SK-N-MC (cell line): ENCODE results near the gene LPAR1.

Experiments
- DNase-seq: peaks from one replicate; pipeline ENCODE4 v3.0.0-alpha.2; 2011; ENCODE audit warnings: low read depth, low spot score
- H3K27ac ChIP-seq: fragments of 200-600 bp; sonication (generic); 2 replicates; pipeline ENCODE4 v1.5.1; 2016; ENCODE audit warnings: mixed run types
- H3K36me3 ChIP-seq: fragments of 200-600 bp; sonication (generic); 2 replicates; pipeline ENCODE4 v1.6.1; 2017; ENCODE audit warnings: antibody characterized with exemption, low read length, mixed read lengths; ENCODE audit not compliant: insufficient read depth
- H3K4me3 ChIP-seq: fragments of 200-600 bp; sonication (generic); 2 replicates; pipeline ENCODE4 v1.5.1; 2016
- H3K9ac ChIP-seq: fragments of 200-600 bp; sonication (generic); 2 replicates; pipeline ENCODE4 v1.8.0; 2017; ENCODE audit warnings: mixed run types, mixed read lengths; ENCODE audit not compliant: insufficient read length
- H3K9me3 ChIP-seq: fragments of 200-600 bp; sonication (generic); 2 replicates; pipeline ENCODE4 v1.6.1; 2017; ENCODE audit warnings: low read depth, mild to moderate bottlenecking, antibody characterized with exemption, low read length, moderate library complexity, mixed read lengths
- EZH2 ChIP-seq: fragments of 200-600 bp; sonication (generic); IDR thresholded peaks from one replicate; pipeline ENCODE4 v1.6.1; 2017; ENCODE audit warnings: antibody characterized with exemption
- FOXP2 ChIP-seq: optimal IDR thresholded peaks from 2 replicates; pipeline ENCODE3; 2011; ENCODE audit warnings: mild to moderate bottlenecking, moderate library complexity; ENCODE audit not compliant: insufficient read depth; ENCODE audit errors: extremely low read length, control extremely low read depth
- POLR2AphosphoS5 ChIP-seq: IDR thresholded peaks from 2 replicates; pipeline ENCODE4 v1.6.1; 2012; ENCODE audit warnings: mild to moderate bottlenecking, low read depth, low read length, borderline replicate concordance

Gene LPAR1

GRCh38 chr9:110968096-110968495, 70.2 kb downstream of the LPAR1 start:
- TF ChIP-seq POLR2AphosphoS5 (no peak), FOXP2 (no peak), EZH2 (no peak)
- DNase-seq: no peak
- H3K36me3 ChIP-seq: peaks cover 51% of the 10 kb centered on the region

DNA sequence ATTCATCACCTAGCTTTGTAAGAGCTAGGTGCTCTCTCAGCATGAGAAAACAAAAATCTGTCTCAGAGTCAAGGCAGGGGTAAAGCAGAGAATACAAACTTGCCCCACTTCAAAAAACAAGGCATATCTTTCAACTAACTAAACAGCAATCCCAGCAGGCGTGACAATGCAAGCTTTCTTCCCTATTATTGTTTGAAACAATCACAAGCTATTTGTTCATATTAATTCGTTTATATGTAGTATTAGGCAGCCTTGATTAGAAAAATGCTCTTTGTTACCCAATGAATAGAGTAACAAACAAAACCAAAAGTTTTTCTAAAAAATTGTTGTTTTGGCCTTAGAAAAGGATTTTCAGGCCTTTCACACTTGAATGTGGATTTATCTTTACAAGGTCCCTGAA, 71.1 kb downstream of the LPAR1 start:
- H3K9ac ChIP-seq: no peak overlapping the region
- H3K27ac ChIP-seq: no peak overlapping the region
- no peaks in the 10 kb centered on the region for H3K9me3 ChIP-seq
- no peak for DNase-seq
- no peak overlapping the region for H3K4me3 ChIP-seq
- H3K36me3 ChIP-seq: peaks cover 56% of the 10 kb centered on the region
- TF ChIP-seq FOXP2: no peak
- TF ChIP-seq POLR2AphosphoS5: no peak
- no peak for TF ChIP-seq EZH2

More at GRCh38 chr9:110968096-110968495, 70.2 kb downstream of the LPAR1 start:
- Histone ChIP-seq H3K27ac (no peak overlapping the region; the same call in 1 of the 2 replicates), H3K9me3 (no peaks in the 10 kb centered on the region), H3K4me3 (no peak overlapping the region), H3K9ac (no peak overlapping the region)

DNA sequence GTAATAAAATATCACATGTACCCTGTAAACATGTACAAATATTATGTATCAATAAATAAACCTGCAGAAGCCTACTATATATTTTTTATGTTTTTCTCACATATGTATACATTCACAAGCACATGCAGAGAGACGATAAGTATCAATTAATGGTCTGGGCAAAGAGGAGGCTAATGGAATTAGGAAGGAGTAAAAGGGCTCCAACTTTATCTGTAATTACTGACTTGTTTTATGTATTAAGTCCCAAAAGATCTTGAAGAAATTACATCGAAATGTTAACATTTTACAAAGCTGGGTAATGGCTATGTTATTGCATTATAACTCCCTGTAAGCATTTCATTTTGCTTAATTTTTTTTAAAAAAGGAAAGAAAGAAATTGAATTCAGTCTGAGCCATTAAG, 78.0 kb downstream of the LPAR1 start:
- Histone ChIP-seq H3K9me3 (peaks cover 5% of the 10 kb centered on the region; the same call in 1 of the 2 replicates), H3K27ac (no peak overlapping the region), H3K4me3 (no peak overlapping the region), H3K36me3 (peaks cover 47% of the 10 kb centered on the region), H3K9ac (no peak overlapping the region)
- TF ChIP-seq FOXP2 (no peak), EZH2 (no peak), POLR2AphosphoS5 (no peak)
- DNase-seq: no peak

DNA sequence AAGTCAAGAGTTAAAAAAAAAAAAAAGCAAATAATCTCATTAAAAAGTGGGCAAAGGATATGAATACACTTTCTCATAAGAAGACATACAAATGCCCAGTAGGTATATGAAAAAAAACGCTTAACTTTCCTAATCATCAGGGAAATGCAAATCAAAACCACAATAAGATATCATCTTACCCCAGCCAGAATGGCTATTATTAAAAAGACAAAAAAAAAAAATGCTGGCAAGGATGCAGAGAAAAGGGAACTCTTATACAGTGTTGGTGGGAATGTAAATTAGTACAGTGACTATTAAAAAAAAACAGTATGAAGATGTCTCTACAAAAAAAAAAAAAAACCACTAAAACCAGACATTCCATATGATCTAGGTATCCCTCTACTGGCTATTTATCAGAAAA, 79.4 kb downstream of the LPAR1 start:
- Histone ChIP-seq H3K36me3 (peaks cover 51% of the 10 kb centered on the region), H3K9me3 (peaks cover 13% of the 10 kb centered on the region; the same call in 1 of the 2 replicates), H3K4me3 (no peak overlapping the region), H3K9ac (no peak overlapping the region), H3K27ac (no peak overlapping the region)
- TF ChIP-seq EZH2 (no peak), POLR2AphosphoS5 (no peak), FOXP2 (no peak)
- no peak for DNase-seq

- Histone ChIP-seq H3K4me3 (no peak overlapping the region), H3K9me3 (peaks cover 13% of the 10 kb centered on the region; the same call in 1 of the 2 replicates), H3K9ac (no peak overlapping the region), H3K27ac (no peak overlapping the region), H3K36me3 (peaks cover 31% of the 10 kb centered on the region)
- TF ChIP-seq FOXP2 (no peak), POLR2AphosphoS5 (no peak), EZH2 (no peak)
- DNase-seq: no peak
Observed at GRCh38 chr9:110954822-110955291, 83.4 kb downstream of the LPAR1 start.

- Histone ChIP-seq H3K9ac (no peak overlapping the region), H3K27ac (peak overlapping the region; percentile 84; the same call in 1 of the 2 replicates), H3K4me3 (peak overlapping the region; percentile 67; the same call in 1 of the 2 replicates), H3K9me3 (peaks cover 8% of the 10 kb centered on the region; the same call in 1 of the 2 replicates), H3K36me3 (peaks cover 16% of the 10 kb centered on the region)
- DNase-seq: no peak
- TF ChIP-seq FOXP2 (no peak), EZH2 (no peak), POLR2AphosphoS5 (no peak)
Observed at GRCh38 chr9:110952540-110952859, 85.8 kb downstream of the LPAR1 start.

GRCh38 chr9:110951805-110952539, 86.3 kb downstream of the LPAR1 start:
- H3K4me3 ChIP-seq: peak overlapping the region; percentile 67
- no peak for DNase-seq
- peak overlapping the region; percentile 84 for H3K27ac ChIP-seq
- peaks cover 8% of the 10 kb centered on the region; the same call in 1 of the 2 replicates for H3K9me3 ChIP-seq
- no peak for TF ChIP-seq POLR2AphosphoS5
- no peak for TF ChIP-seq FOXP2
- TF ChIP-seq EZH2: no peak
- H3K9ac ChIP-seq: peak overlapping the region; percentile 11
- peaks cover 20% of the 10 kb centered on the region for H3K36me3 ChIP-seq

- peaks cover 8% of the 10 kb centered on the region; the same call in 1 of the 2 replicates for H3K9me3 ChIP-seq
- peak overlapping the region; percentile 84 for H3K27ac ChIP-seq
- no peak overlapping the region for H3K4me3 ChIP-seq
- H3K9ac ChIP-seq: no peak overlapping the region
- peaks cover 16% of the 10 kb centered on the region; the same call in 1 of the 2 replicates for H3K36me3 ChIP-seq
- DNase-seq: no peak
- TF ChIP-seq FOXP2 (no peak), POLR2AphosphoS5 (no peak), EZH2 (no peak)
Observed at GRCh38 chr9:110950041-110950645, 88.1 kb downstream of the LPAR1 start.
